SIG-M5 treated with dmso at 0.1 percent for 504 hours (cell line): ENCODE data around the gene SNRPD3.

Experiments used
- DNase-seq: peaks from one replicate; lab custom pipeline; 2025; ENCODE audit not compliant: unreplicated experiment; lab: John Stamatoyannopoulos, UW

SNRPD3 gene

GRCh38 chr22:24555165-24556039, at the start of gene SNRPD3:
TSS of gene SNRPD3 (plus strand) at chr22:24555999. CDS start at chr22:24557675, 1,676 bp downstream.
- peak; percentile 94 for DNase-seq

GRCh38 chr22:24506802-24507438, 48.9 kb upstream of the SNRPD3 start:
- peak; percentile 53 for DNase-seq

GRCh38 chr22:24507716-24508115, 48.1 kb upstream of the SNRPD3 start:
- no peak for DNase-seq

- peak; percentile 95 for DNase-seq
These were observed 44.9 kb upstream of the SNRPD3 start for GRCh38 chr22:24510637-24511625.

GRCh38 chr22:24512043-24512442, 43.8 kb upstream of the SNRPD3 start:
- DNase-seq, result peak; percentile 78

GRCh38 chr22:24513378-24514240, 42.2 kb upstream of the SNRPD3 start:
- DNase-seq, result no peak

GRCh38 chr22:24514241-24515026, 41.4 kb upstream of the SNRPD3 start:
- no peak for DNase-seq

GRCh38 chr22:24515027-24515338, 40.8 kb upstream of the SNRPD3 start:
- no peak for DNase-seq

- peak; percentile 54 for DNase-seq
These were observed 39.5 kb upstream of the SNRPD3 start for GRCh38 chr22:24516301-24516737.

- DNase-seq, result no peak
These were observed 38.4 kb upstream of the SNRPD3 start for GRCh38 chr22:24517446-24517845.

GRCh38 chr22:24518228-24518627, 37.6 kb upstream of the SNRPD3 start:
- no peak for DNase-seq

GRCh38 chr22:24518771-24519485, 36.9 kb upstream of the SNRPD3 start:
- no peak for DNase-seq

- no peak for DNase-seq
These were observed 36.3 kb upstream of the SNRPD3 start for GRCh38 chr22:24519496-24519895.

- DNase-seq, result peak; percentile 48
These were observed 34.0 kb upstream of the SNRPD3 start for GRCh38 chr22:24521791-24522245.

- no peak for DNase-seq
These were observed 31.9 kb upstream of the SNRPD3 start for GRCh38 chr22:24523873-24524272.

- peak; percentile 81 for DNase-seq
These were observed 30.3 kb upstream of the SNRPD3 start for GRCh38 chr22:24525416-24526037.

GRCh38 chr22:24526191-24526590, 29.6 kb upstream of the SNRPD3 start:
- no peak for DNase-seq

- no peak for DNase-seq
These were observed 25.9 kb upstream of the SNRPD3 start for GRCh38 chr22:24529898-24530297.
